HEK293T (cell line): ENCODE data around the gene IL15RA.

ENCODE experiments used
- CTCF ChIA-PET: fragments of 350-600 bp; formaldehyde crosslinking; extraction: SDS; loops from one replicate; lab custom pipeline; 2021; ENCODE audit warnings: antibody characterized with exemption, inconsistent platforms; lab: Yijun Ruan, JAX
- POLR2A ChIA-PET: fragments of 350-600 bp; formaldehyde crosslinking; extraction: SDS; loops from one replicate; lab custom pipeline; 2020; ENCODE audit warnings: antibody characterized with exemption, inconsistent platforms; lab: Yijun Ruan, JAX
- DNase-seq: peaks from one replicate; pipeline ENCODE4 v3.0.0; 2012; ENCODE audit warnings: mixed read lengths; ENCODE audit errors: extremely low spot score
- ARNT ChIP-seq: fragments of 450-650 bp; IDR thresholded peaks from 2 replicates; pipeline ENCODE4 v1.6.1; 2017; ENCODE audit warnings: mild to moderate bottlenecking
- ELF4 ChIP-seq: fragments of 450-650 bp; IDR thresholded peaks from 2 replicates; pipeline ENCODE4 v1.6.1; 2017; ENCODE audit warnings: antibody characterized with exemption
- HDGF ChIP-seq: fragments of 450-650 bp; IDR thresholded peaks from 2 replicates; pipeline ENCODE4 v1.6.1; 2017; ENCODE audit warnings: antibody characterized with exemption, borderline replicate concordance
- SUZ12 ChIP-seq: fragments of 450-650 bp; IDR thresholded peaks from 2 replicates; pipeline ENCODE4 v1.6.1; 2016; ENCODE audit warnings: mild to moderate bottlenecking

The IL15RA gene

GRCh38 chr10:5902511-5903274, 74.7 kb downstream of the IL15RA start:
- ChIA-PET CTCF (no interaction called here), POLR2A (no interaction called here)
- TF ChIP-seq ELF4: no peak
- no peak for TF ChIP-seq ARNT
- no peak for TF ChIP-seq HDGF
- no peak for TF ChIP-seq SUZ12
- DNase-seq: no peak
